ENCODE measurements around the gene MBTD1. TPM values are rescaled to one million over a fixed set of nuclear protein-coding genes. Genes with fewer than 3 reads are reported as not detected.

MBTD1 gene
- polyA plus RNA-seq, 2 of the 4 experiments (the other 2 are of a cell fraction), result 8.1 to 13.4 TPM

GRCh38 chr17:51240275-51240674 is 19.6 kb downstream of the MBTD1 start:
- TF ChIP-seq CHD2 (IDR thresholded peaks at IDR 0.05; ENCODE audit: low read length, partially characterized antibody) (no peak), CHD4 (IDR thresholded peaks at IDR 0.05; ENCODE audit: borderline replicate concordance) (no peak), TFCP2L1 (CRISPR knock-in tag; IDR thresholded peaks at IDR 0.05) (no peak), MAFK (IDR thresholded peaks at IDR 0.05; ENCODE audit: partially characterized antibody) (peak; percentile 58)
- H3K4me2 ChIP-seq, result no peak overlapping the region
- no peaks in the 10 kb centered on the region for H3K4me1 ChIP-seq
- H3K27ac ChIP-seq, result no peak overlapping the region
- ChIA-PET CTCF (interaction anchor here (0.8 to 1.2 kb wide), 2 partner anchors 16 to 785 kb away, joined by 3 to 4 read pairs; no protein-coding TSS in a partner anchor), POLR2A (no interaction called here)
- ATAC-seq (no peak), DNase-seq (ENCODE audit: low read depth in 1 of 2, low spot score in 1 of 2) (no peak), FAIRE-seq (no peak)
- H3K9me3 ChIP-seq, result no peaks in the 10 kb centered on the region
- WGBS (ENCODE audit: missing lambda C conversion rate), result 97% methylated on average over 2 of the region's 2 CpGs
- no peak overlapping the region for H3K4me3 ChIP-seq

DNA sequence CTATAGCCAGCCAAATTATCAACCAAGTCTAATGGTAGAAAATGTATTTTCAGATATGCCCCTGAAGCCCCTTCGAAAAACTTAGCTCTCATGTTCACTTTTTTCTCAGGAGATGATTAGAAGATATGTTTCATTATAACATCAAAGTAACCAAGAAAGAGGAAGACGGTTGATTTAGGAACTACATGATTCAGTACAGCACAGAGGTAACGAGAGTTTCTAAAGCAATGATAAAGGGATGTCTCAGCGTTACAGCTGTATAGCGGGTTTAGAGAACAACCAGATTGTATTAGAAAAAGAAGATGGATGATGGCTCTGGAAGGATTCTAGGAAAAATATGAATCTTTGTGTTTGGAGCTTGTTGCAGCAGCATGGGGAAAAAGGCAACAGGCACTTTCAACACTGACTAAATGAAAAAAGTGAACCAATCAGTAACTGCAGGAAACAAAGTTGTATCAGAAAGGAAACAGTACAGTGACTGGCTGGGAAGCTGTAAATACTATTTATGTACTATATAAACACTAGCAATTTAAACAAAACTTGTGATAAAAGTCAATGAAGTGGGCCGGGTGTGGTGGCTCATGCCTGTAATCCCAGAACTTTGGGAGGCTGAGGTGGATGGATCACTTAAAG is 21.5 kb downstream of the MBTD1 start:
- CTCF ChIA-PET, result no interaction called here
- POLR2A ChIA-PET, result no interaction called here
- Histone ChIP-seq H3K4me2 (no peak overlapping the region), H3K27ac (no peak overlapping the region), H3K9me3 (no peaks in the 10 kb centered on the region), H3K4me1 (no peaks in the 10 kb centered on the region), H3K4me3 (no peak overlapping the region)
- no peak for FAIRE-seq
- 83% methylated on average over 6 of the region's 6 CpGs for WGBS (ENCODE audit: missing lambda C conversion rate)
- TF ChIP-seq EHF (CRISPR knock-in tag; IDR thresholded peaks at IDR 0.05), result no peak
- TF ChIP-seq RNF2 (IDR thresholded peaks at IDR 0.05; ENCODE audit: borderline replicate concordance, low read depth), result no peak
- no peak for TF ChIP-seq ESRRA (IDR thresholded peaks at IDR 0.05; ENCODE audit: borderline replicate concordance, low read length)
- TF ChIP-seq BCL3 (IDR thresholded peaks at IDR 0.05), result no peak
- TF ChIP-seq RFX5 (IDR thresholded peaks at IDR 0.05), result no peak
- no peak for TF ChIP-seq RCOR1 (IDR thresholded peaks at IDR 0.05; ENCODE audit: low read depth, low read length)
- no peak for ATAC-seq
- no peak for DNase-seq (ENCODE audit: low read depth in 1 of 2, low spot score in 1 of 2)

GRCh38 chr17:51234162-51234561 is 25.7 kb downstream of the MBTD1 start:
- 77% methylated on average over 6 of the region's 6 CpGs for WGBS (ENCODE audit: missing lambda C conversion rate)
- ChIA-PET POLR2A (interaction anchor here (0.6 kb wide), 1 partner anchor 12 kb away, joined by 4 read pairs; no protein-coding TSS in a partner anchor), CTCF (no interaction called here)
- H3K4me2 ChIP-seq, result no peak overlapping the region
- H3K9me3 ChIP-seq, result no peaks in the 10 kb centered on the region
- H3K27ac ChIP-seq, result no peak overlapping the region
- no peak overlapping the region for H3K4me3 ChIP-seq
- TF ChIP-seq PHF8 (IDR thresholded peaks at IDR 0.05; ENCODE audit: borderline replicate concordance, low read depth), result no peak
- no peak for ATAC-seq
- DNase-seq (ENCODE audit: low read depth in 1 of 2, low spot score in 1 of 2), result no peak
- H3K4me1 ChIP-seq, result no peaks in the 10 kb centered on the region
- FAIRE-seq, result no peak

DNA sequence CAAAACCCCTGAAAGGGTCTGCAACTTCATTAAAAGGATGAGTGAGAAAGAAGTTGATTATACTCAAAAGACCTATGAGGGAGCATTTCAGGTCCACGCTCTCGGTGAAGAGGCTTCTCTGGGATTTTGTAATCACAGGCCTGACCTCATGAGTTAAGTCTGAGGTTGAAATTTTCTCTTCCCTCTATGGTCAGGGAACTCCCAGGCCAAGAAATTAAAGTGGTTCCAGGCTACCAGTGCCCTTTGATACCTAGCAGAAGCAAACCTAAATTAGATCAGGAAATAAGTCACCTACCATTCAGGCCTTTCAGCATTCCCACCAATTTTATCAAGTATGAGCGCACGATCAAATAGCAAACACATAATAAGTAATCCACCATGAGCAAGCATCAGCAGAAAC is 27.9 kb downstream of the MBTD1 start:
- H3K4me3 ChIP-seq, result no peak overlapping the region
- 0 out of 3 replicates have a peak, but pooled peaks cover 3% of the 10 kb centered on the region for H3K4me1 ChIP-seq
- DNase-seq (ENCODE audit: low read depth in 1 of 2, low spot score in 1 of 2) (no peak), ATAC-seq (no peak), FAIRE-seq (no peak)
- H3K4me2 ChIP-seq, result no peak overlapping the region
- TF ChIP-seq KDM5A (IDR thresholded peaks at IDR 0.05) (no peak), RAD21 (conservative IDR thresholded peaks at IDR 0.05 in 1 of 2, IDR thresholded peaks at IDR 0.05 in 1 of 2) (no peak), HEYL (CRISPR knock-in tag; IDR thresholded peaks at IDR 0.05) (no peak), BHLHE40 (IDR thresholded peaks at IDR 0.05; ENCODE audit: low read depth, low read length) (no peak), RARB (CRISPR knock-in tag; IDR thresholded peaks at IDR 0.05) (no peak), TFCP2L1 (CRISPR knock-in tag; IDR thresholded peaks at IDR 0.05) (no peak), SMC3 (IDR thresholded peaks at IDR 0.05) (no peak), CBX2 (IDR thresholded peaks at IDR 0.05; ENCODE audit: borderline replicate concordance, low read depth) (no peak)
- ChIA-PET CTCF (no interaction called here), POLR2A (no interaction called here)
- H3K27ac ChIP-seq, result no peak overlapping the region
- H3K9me3 ChIP-seq, result no peaks in the 10 kb centered on the region
- WGBS (ENCODE audit: missing lambda C conversion rate), result 94% methylated on average over 4 of the region's 4 CpGs
